Endothelial cell (in vitro differentiated cells): ENCODE data around the gene TEAD1. TPM values are rescaled to one million over a fixed set of nuclear protein-coding genes. Genes with fewer than 3 reads are reported as not detected.
A peak's percentile ranks its signal among the peaks of the same experiment; 100 is the strongest.

Experiments
- DNase-seq: peaks from one replicate; pipeline ENCODE4 v3.0.0; 2021; ENCODE audit warnings: low spot score
- H3K27ac Mint-ChIP-seq: one replicate; pipeline ENCODE4 v1.8.0; 2021; ENCODE audit warnings: mixed read lengths, inconsistent platforms; ENCODE audit not compliant: unreplicated experiment
- H3K27me3 Mint-ChIP-seq: one replicate; pipeline ENCODE4 v1.8.0; 2021; ENCODE audit warnings: mild to moderate bottlenecking, moderate library complexity, mixed read lengths, inconsistent platforms; ENCODE audit not compliant: unreplicated experiment
- H3K36me3 Mint-ChIP-seq: one replicate; pipeline ENCODE4 v1.8.0; 2021; ENCODE audit warnings: mild to moderate bottlenecking, low read depth, mixed read lengths, inconsistent platforms; ENCODE audit not compliant: unreplicated experiment
- H3K4me1 Mint-ChIP-seq: one replicate; pipeline ENCODE4 v1.8.0; 2021; ENCODE audit warnings: mild to moderate bottlenecking, mixed read lengths, inconsistent platforms; ENCODE audit not compliant: unreplicated experiment
- H3K4me3 Mint-ChIP-seq: one replicate; pipeline ENCODE4 v1.8.0; 2021; ENCODE audit warnings: mild to moderate bottlenecking, mixed read lengths, inconsistent platforms; ENCODE audit not compliant: unreplicated experiment
- H3K9me3 Mint-ChIP-seq: one replicate; pipeline ENCODE4 v1.8.0; 2021; ENCODE audit warnings: mixed read lengths, inconsistent platforms; ENCODE audit not compliant: unreplicated experiment
- CTCF ChIP-seq: fragments of 200-600 bp; sonication (generic); IDR thresholded peaks from one replicate; pipeline ENCODE4 v1.5.0; 2021; ENCODE audit warnings: antibody characterized with exemption; ENCODE audit not compliant: unreplicated experiment
- total RNA-seq: library from RNA; stranded (reverse); fragmentation: NEBNext Ultra II Directional; extraction: Animal tissue kit (Norgen Biotek cat#: 25700); gene quantifications from one replicate; pipeline ENCODE4 v1.2.1, GENCODE V29; 2021; ENCODE audit not compliant: unreplicated experiment

TEAD1 gene
- total RNA-seq, 1 donor from 2014 or later = 54.4 TPM

DNA sequence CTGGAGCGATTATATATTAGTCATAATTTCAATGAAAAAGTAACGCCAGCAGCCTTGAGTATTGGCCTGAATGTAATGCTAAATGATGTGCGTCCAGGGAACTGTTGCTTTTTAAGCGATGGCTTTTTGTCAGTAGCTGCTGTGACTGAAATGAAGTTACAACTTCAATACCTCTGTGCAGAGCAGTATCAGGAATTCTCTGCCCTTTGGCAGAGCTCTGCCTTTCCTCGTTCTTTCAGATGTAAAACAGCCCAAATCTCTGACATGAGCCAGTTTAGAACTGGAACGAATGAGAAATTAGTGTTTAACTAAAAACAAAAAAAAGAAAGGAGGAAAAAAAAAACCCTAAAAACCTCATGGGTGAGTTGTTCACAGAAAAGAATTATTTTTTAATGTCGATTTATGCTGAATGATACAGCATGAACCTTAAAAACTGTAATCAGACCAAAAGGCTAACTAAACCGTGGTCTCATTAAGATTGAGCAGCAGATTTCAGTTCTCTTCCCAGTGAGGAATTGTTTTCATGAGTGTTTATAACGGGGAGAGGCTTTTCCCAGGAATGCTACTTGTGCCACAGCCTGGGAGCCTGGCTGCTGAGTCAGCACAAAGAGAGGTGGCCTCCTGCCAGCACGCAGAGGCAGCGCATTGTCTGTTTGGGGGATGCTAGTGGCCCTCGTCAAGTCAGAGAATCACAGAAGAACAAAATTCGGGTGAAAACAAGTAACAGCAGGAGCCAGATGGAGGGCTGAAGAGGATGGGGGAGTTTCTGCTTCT, 188.7 kb downstream of the TEAD1 start:
- no peak for TF ChIP-seq CTCF
- peak; percentile 45 for DNase-seq
- H3K27ac Mint-ChIP-seq = peak overlapping the region; percentile 99
- H3K4me1 Mint-ChIP-seq = peaks cover 64% of the 10 kb centered on the region
- no peaks in the 10 kb centered on the region for H3K9me3 Mint-ChIP-seq
- peak overlapping the region; percentile 66 for H3K4me3 Mint-ChIP-seq
- no peaks in the 10 kb centered on the region for H3K36me3 Mint-ChIP-seq
- peaks cover 11% of the 10 kb centered on the region for H3K27me3 Mint-ChIP-seq

GRCh38 chr11:12863605-12864121, 189.4 kb downstream of the TEAD1 start:
- peak overlapping the region; percentile 66 for H3K4me3 Mint-ChIP-seq
- H3K27ac Mint-ChIP-seq = peak overlapping the region; percentile 99
- DNase-seq = no peak
- no peaks in the 10 kb centered on the region for H3K36me3 Mint-ChIP-seq
- peaks cover 11% of the 10 kb centered on the region for H3K27me3 Mint-ChIP-seq
- H3K4me1 Mint-ChIP-seq = peaks cover 64% of the 10 kb centered on the region
- no peak for TF ChIP-seq CTCF
- no peaks in the 10 kb centered on the region for H3K9me3 Mint-ChIP-seq

- Mint-ChIP-seq H3K9me3 (no peaks in the 10 kb centered on the region), H3K36me3 (no peaks in the 10 kb centered on the region), H3K4me3 (peak overlapping the region; percentile 74), H3K27me3 (peaks cover 11% of the 10 kb centered on the region), H3K27ac (peak overlapping the region; percentile 99), H3K4me1 (peaks cover 58% of the 10 kb centered on the region)
- no peak for TF ChIP-seq CTCF
- DNase-seq = peak; percentile 57
Measured at GRCh38 chr11:12864316-12865156, 190.3 kb downstream of the TEAD1 start.

- Mint-ChIP-seq H3K4me1 (peaks cover 45% of the 10 kb centered on the region), H3K4me3 (no peak overlapping the region)
Measured at GRCh38 chr11:12865863-12866595, 191.8 kb downstream of the TEAD1 start.

More at GRCh38 chr11:12865863-12866595, 191.8 kb downstream of the TEAD1 start:
- no peaks in the 10 kb centered on the region for H3K9me3 Mint-ChIP-seq
- peaks cover 14% of the 10 kb centered on the region for H3K27me3 Mint-ChIP-seq
- DNase-seq = no peak
- no peak for TF ChIP-seq CTCF
- H3K27ac Mint-ChIP-seq = peak overlapping the region; percentile 96
- peaks cover 3% of the 10 kb centered on the region for H3K36me3 Mint-ChIP-seq
